ENCODE data around the gene SMOC2. TPM values are rescaled to one million over a fixed set of nuclear protein-coding genes. Genes with fewer than 3 reads are reported as not detected.

SMOC2 gene
- total RNA-seq, 8 experiments from 2014 or later = 0.15 to 31.4 (median 0.94) TPM; not detected in 2

GRCh38 chr6:168438783-168439520 lies 2.0 kb upstream of the SMOC2 start:
- in situ Hi-C loops (cut with MboI; ENCODE audit: low pct_unique_long_range_greater_than_20kb in 2 of 9, low sequenced_read_pairs in 9 of 9, unreplicated experiment in 9 of 9) = no loop called here
- H3K4me1 ChIP-seq (replicated peaks in 1 of 2) = peaks cover 19 to 23% of the 10 kb centered on the region in 2 donors
- no peak overlapping the region for H3K4me3 ChIP-seq
- WGBS, 10 experiments = 0 to 92% (median 75%) methylated on average over 2 to 4 of the region's 4 CpGs; no CpG with 5 or more reads in 1 of the 10 experiments
- no peak overlapping the region for H3K27ac ChIP-seq
- ATAC-seq (replicated peaks in 6 of 8) = no peak

- peaks cover 10 to 16% of the 10 kb centered on the region in 2 donors for H3K4me1 ChIP-seq (replicated peaks in 1 of 2)
- no peak overlapping the region for H3K4me3 ChIP-seq
- 5 to 88% (median 52%) methylated on average over 3 to 8 of the region's 8 CpGs; no CpG with 5 or more reads in 3 of the 10 experiments for WGBS, 10 experiments
- ATAC-seq (replicated peaks in 6 of 8) = no peak
- no peak overlapping the region for H3K27ac ChIP-seq
- in situ Hi-C loops (cut with MboI; ENCODE audit: low pct_unique_long_range_greater_than_20kb in 2 of 9, low sequenced_read_pairs in 9 of 9, unreplicated experiment in 9 of 9) = no loop called here
These were observed 1.1 kb upstream of the SMOC2 start for GRCh38 chr6:168439794-168440450.

GRCh38 chr6:168441434-168442391 lies 729 bp downstream of the SMOC2 start:
- Histone ChIP-seq H3K4me1 (replicated peaks in 1 of 2) (peaks cover 7 to 16% of the 10 kb centered on the region in 2 donors), H3K27ac (no peak overlapping the region), H3K4me3 (peak overlapping the region; percentile 30 to 39 (median 36))
- in situ Hi-C loops (cut with MboI; ENCODE audit: low pct_unique_long_range_greater_than_20kb in 2 of 9, low sequenced_read_pairs in 9 of 9, unreplicated experiment in 9 of 9) = no loop called here
- ATAC-seq (replicated peaks in 6 of 8) = peak in 5 of 8 experiments; percentile 59 to 65 (median 64)
- 0 to 40% (median 6%) methylated on average over 3 to 12 of the region's 87 CpGs; no CpG with 5 or more reads in 6 of the 10 experiments for WGBS, 10 experiments

- Histone ChIP-seq H3K4me3 (peak overlapping the region in 1 of 5 donors; percentile 39), H3K27ac (no peak overlapping the region), H3K4me1 (replicated peaks in 1 of 2) (peaks cover 7 to 16% of the 10 kb centered on the region in 2 donors)
- no peak for ATAC-seq (replicated peaks in 6 of 8)
- in situ Hi-C loops (cut with MboI; ENCODE audit: low pct_unique_long_range_greater_than_20kb in 2 of 9, low sequenced_read_pairs in 9 of 9, unreplicated experiment in 9 of 9) = no loop called here
- WGBS, 10 experiments = 7 to 50% (median 41%) methylated on average over 2 to 5 of the region's 5 CpGs; no CpG with 5 or more reads in 2 of the 10 experiments
These were observed 1.7 kb downstream of the SMOC2 start for GRCh38 chr6:168442646-168443045.

GRCh38 chr6:168447282-168447681 lies 6.3 kb downstream of the SMOC2 start:
- H3K4me1 ChIP-seq (replicated peaks in 1 of 2) = peaks cover 6 to 15% of the 10 kb centered on the region in 2 donors
- ATAC-seq (replicated peaks in 6 of 8) = no peak
- WGBS, 10 experiments = 17 to 100% (median 81%) methylated on average over 1 to 4 of the region's 4 CpGs
- no peak overlapping the region for H3K27ac ChIP-seq
- H3K4me3 ChIP-seq = no peak overlapping the region
- in situ Hi-C loops (cut with MboI; ENCODE audit: low pct_unique_long_range_greater_than_20kb in 2 of 9, low sequenced_read_pairs in 9 of 9, unreplicated experiment in 9 of 9) = no loop called here

- no peak for ATAC-seq (replicated peaks in 6 of 8)
- in situ Hi-C loops (cut with MboI; ENCODE audit: low pct_unique_long_range_greater_than_20kb in 2 of 9, low sequenced_read_pairs in 9 of 9, unreplicated experiment in 9 of 9) = no loop called here
- peaks cover 4 to 11% of the 10 kb centered on the region in 2 donors for H3K4me1 ChIP-seq (replicated peaks in 1 of 2)
- H3K4me3 ChIP-seq = no peak overlapping the region
- 20 to 100% (median 91%) methylated on average over 1 to 3 of the region's 3 CpGs; no CpG with 5 or more reads in 2 of the 10 experiments for WGBS, 10 experiments
- H3K27ac ChIP-seq = no peak overlapping the region
These were observed 6.7 kb downstream of the SMOC2 start for GRCh38 chr6:168447700-168448099.

GRCh38 chr6:168448243-168448855 lies 7.4 kb downstream of the SMOC2 start:
- in situ Hi-C loops (cut with MboI; ENCODE audit: low pct_unique_long_range_greater_than_20kb in 2 of 9, low sequenced_read_pairs in 9 of 9, unreplicated experiment in 9 of 9) = no loop called here
- H3K27ac ChIP-seq = no peak overlapping the region
- no peak for ATAC-seq (replicated peaks in 6 of 8)
- WGBS, 10 experiments = 0 to 91% (median 19%) methylated on average over 1 to 5 of the region's 11 CpGs; no CpG with 5 or more reads in 2 of the 10 experiments
- H3K4me1 ChIP-seq (replicated peaks in 1 of 2) = peaks cover 8 to 14% of the 10 kb centered on the region in 2 donors
- no peak overlapping the region for H3K4me3 ChIP-seq

GRCh38 chr6:168450917-168451316 lies 9.9 kb downstream of the SMOC2 start:
- peak in 7 of 8 experiments; percentile 34 to 65 (median 54) for ATAC-seq (replicated peaks in 6 of 8)
- 0 to 100% (median 59%) methylated on average over 1 to 7 of the region's 7 CpGs; no CpG with 5 or more reads in 1 of the 10 experiments for WGBS, 10 experiments
- H3K4me1 ChIP-seq (replicated peaks in 1 of 2) = peaks cover 8 to 14% of the 10 kb centered on the region in 2 donors
- H3K27ac ChIP-seq = no peak overlapping the region
- no peak overlapping the region for H3K4me3 ChIP-seq
- in situ Hi-C loops (cut with MboI; ENCODE audit: low pct_unique_long_range_greater_than_20kb in 2 of 9, low sequenced_read_pairs in 9 of 9, unreplicated experiment in 9 of 9) = no loop called here

- in situ Hi-C loops (cut with MboI; ENCODE audit: low pct_unique_long_range_greater_than_20kb in 2 of 9, low sequenced_read_pairs in 9 of 9, unreplicated experiment in 9 of 9) = no loop called here
- Histone ChIP-seq H3K27ac (no peak overlapping the region), H3K4me3 (no peak overlapping the region), H3K4me1 (replicated peaks in 1 of 2) (peaks cover 8 to 15% of the 10 kb centered on the region in 2 donors)
- ATAC-seq (replicated peaks in 6 of 8) = no peak
- 8 to 100% (median 65%) methylated on average over 1 to 5 of the region's 5 CpGs; no CpG with 5 or more reads in 2 of the 10 experiments for WGBS, 10 experiments
These were observed 11.0 kb downstream of the SMOC2 start for GRCh38 chr6:168451805-168452517.

- ATAC-seq (replicated peaks in 6 of 8) = peak in 5 of 8 experiments; percentile 21 to 78 (median 35)
- H3K27ac ChIP-seq = no peak overlapping the region
- H3K4me1 ChIP-seq (replicated peaks in 1 of 2) = peaks cover 12 to 21% of the 10 kb centered on the region in 2 donors
- WGBS, 10 experiments = 0 to 40% (median 16%) methylated on average over 1 to 5 of the region's 18 CpGs; no CpG with 5 or more reads in 1 of the 10 experiments
- no peak overlapping the region for H3K4me3 ChIP-seq
- in situ Hi-C loops (cut with MboI; ENCODE audit: low pct_unique_long_range_greater_than_20kb in 2 of 9, low sequenced_read_pairs in 9 of 9, unreplicated experiment in 9 of 9) = no loop called here
These were observed 11.8 kb downstream of the SMOC2 start for GRCh38 chr6:168452685-168453377.

- in situ Hi-C loops (cut with MboI; ENCODE audit: low pct_unique_long_range_greater_than_20kb in 2 of 9, low sequenced_read_pairs in 9 of 9, unreplicated experiment in 9 of 9) = no loop called here
- H3K27ac ChIP-seq = no peak overlapping the region
- peaks cover 14 to 19% of the 10 kb centered on the region in 2 donors for H3K4me1 ChIP-seq (replicated peaks in 1 of 2)
- H3K4me3 ChIP-seq = no peak overlapping the region
- no peak for ATAC-seq (replicated peaks in 6 of 8)
- 60 to 100% (median 90%) methylated on average over 1 to 6 of the region's 32 CpGs; no CpG with 5 or more reads in 5 of the 10 experiments for WGBS, 10 experiments
These were observed 15.0 kb downstream of the SMOC2 start for GRCh38 chr6:168455847-168456530.
